OCI-LY7 (cell line): ENCODE measurements around the gene TMTC1.

ENCODE experiments used
- EZH2phosphoT487 ChIP-seq: fragments of 200-600 bp; sonication (generic); IDR thresholded peaks from 2 replicates; pipeline ENCODE4 v1.6.1; 2018; ENCODE audit warnings: low read depth, borderline replicate concordance, mild to moderate bottlenecking, mixed run types, antibody characterized with exemption, low read length, moderate library complexity, mixed read lengths
- TF ChIP-seq, protein P1 (sequence below): fragments of 200-600 bp; sonication (generic); conservative IDR thresholded peaks from 2 replicates; pipeline ENCODE4 v1.5.1; 2014; ENCODE audit warnings: mild to moderate bottlenecking, antibody characterized with exemption, low read length, moderate library complexity, mixed read lengths

DNA sequence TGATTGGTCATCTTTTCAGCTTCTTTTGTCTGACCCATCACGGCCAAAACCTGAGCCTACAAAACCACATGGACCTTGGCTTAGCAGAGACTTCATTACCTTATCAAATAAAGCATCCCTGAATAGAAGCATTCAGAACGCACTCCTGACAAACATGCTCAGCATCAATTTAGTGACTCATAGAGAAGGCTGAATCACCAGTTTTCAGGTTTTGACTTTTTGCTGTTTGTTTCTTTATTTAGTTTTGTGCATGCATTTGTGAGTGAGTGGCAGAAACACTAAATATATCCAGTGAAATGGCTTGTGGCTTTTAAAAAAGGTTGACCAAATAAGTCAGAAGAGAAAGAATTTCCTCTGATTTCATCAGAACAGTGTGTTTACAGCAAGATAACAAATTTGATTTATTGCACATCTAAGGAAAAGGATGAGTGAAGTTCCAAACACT, 267.3 kb downstream of the TMTC1 start:
- TF ChIP-seq, protein P1, sequence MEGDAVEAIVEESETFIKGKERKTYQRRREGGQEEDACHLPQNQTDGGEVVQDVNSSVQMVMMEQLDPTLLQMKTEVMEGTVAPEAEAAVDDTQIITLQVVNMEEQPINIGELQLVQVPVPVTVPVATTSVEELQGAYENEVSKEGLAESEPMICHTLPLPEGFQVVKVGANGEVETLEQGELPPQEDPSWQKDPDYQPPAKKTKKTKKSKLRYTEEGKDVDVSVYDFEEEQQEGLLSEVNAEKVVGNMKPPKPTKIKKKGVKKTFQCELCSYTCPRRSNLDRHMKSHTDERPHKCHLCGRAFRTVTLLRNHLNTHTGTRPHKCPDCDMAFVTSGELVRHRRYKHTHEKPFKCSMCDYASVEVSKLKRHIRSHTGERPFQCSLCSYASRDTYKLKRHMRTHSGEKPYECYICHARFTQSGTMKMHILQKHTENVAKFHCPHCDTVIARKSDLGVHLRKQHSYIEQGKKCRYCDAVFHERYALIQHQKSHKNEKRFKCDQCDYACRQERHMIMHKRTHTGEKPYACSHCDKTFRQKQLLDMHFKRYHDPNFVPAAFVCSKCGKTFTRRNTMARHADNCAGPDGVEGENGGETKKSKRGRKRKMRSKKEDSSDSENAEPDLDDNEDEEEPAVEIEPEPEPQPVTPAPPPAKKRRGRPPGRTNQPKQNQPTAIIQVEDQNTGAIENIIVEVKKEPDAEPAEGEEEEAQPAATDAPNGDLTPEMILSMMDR, result no peak
- no peak for TF ChIP-seq EZH2phosphoT487
